Erythroblast (primary cell): ENCODE measurements around the gene BLOC1S3.
"Not testable (repeated sequence)": the region's sequence is repeated elsewhere in the genome, so short reads cannot be mapped to it uniquely, and the experiment has no call there.

Source experiments
- GATA1 ChIP-seq: IDR thresholded peaks from 2 replicates; pipeline ENCODE4 v1.6.1; 2011; ENCODE audit warnings: low read depth, mild to moderate bottlenecking, control low read depth, low read length, moderate library complexity
- POLR2A ChIP-seq: IDR thresholded peaks from 2 replicates; pipeline ENCODE4 v1.6.1; 2011; ENCODE audit warnings: mild to moderate bottlenecking, low read length

- not testable (repeated sequence) for TF ChIP-seq POLR2A, GATA1
Observed at GRCh38 chr19:45229056-45229455, 50.5 kb downstream of the BLOC1S3 start.
